GM21825 (cell line): ENCODE measurements around the gene TLE4.
A peak's percentile ranks its signal among the peaks of the same experiment; 100 is the strongest.

Source experiments
- ATAC-seq: cut with Tn5 transposase; IDR thresholded peaks from one replicate; pipeline ENCODE4 v1.9.1; 2021; ENCODE audit warnings: mild to moderate bottlenecking, moderate library complexity; ENCODE audit not compliant: unreplicated experiment

The TLE4 gene

GRCh38 chr9:79660615-79661014 lies 88.8 kb downstream of the TLE4 start:
- no peak for ATAC-seq

- ATAC-seq, result no peak
These were observed 89.5 kb downstream of the TLE4 start for GRCh38 chr9:79661279-79661678.

- ATAC-seq, result no peak
These were observed 90.2 kb downstream of the TLE4 start for GRCh38 chr9:79661886-79662536.

- ATAC-seq, result no peak
These were observed 90.8 kb downstream of the TLE4 start for GRCh38 chr9:79662537-79662956.

- ATAC-seq, result no peak
These were observed 91.5 kb downstream of the TLE4 start for GRCh38 chr9:79663300-79663699.

- ATAC-seq, result no peak
These were observed 92.1 kb downstream of the TLE4 start for GRCh38 chr9:79663878-79664277.

GRCh38 chr9:79664375-79664831 lies 92.6 kb downstream of the TLE4 start:
- no peak for ATAC-seq

GRCh38 chr9:79665369-79665768 lies 93.6 kb downstream of the TLE4 start:
- ATAC-seq, result no peak

GRCh38 chr9:79665931-79666330 lies 94.2 kb downstream of the TLE4 start:
- no peak for ATAC-seq

- ATAC-seq, result no peak
These were observed 95.4 kb downstream of the TLE4 start for GRCh38 chr9:79667120-79667519.

GRCh38 chr9:79667817-79668436 lies 96.2 kb downstream of the TLE4 start:
- ATAC-seq, result no peak

- no peak for ATAC-seq
These were observed 97.2 kb downstream of the TLE4 start for GRCh38 chr9:79668956-79669355.

GRCh38 chr9:79670269-79670961 lies 98.7 kb downstream of the TLE4 start:
- no peak for ATAC-seq

- ATAC-seq, result no peak
These were observed 99.8 kb downstream of the TLE4 start for GRCh38 chr9:79671558-79671957.

GRCh38 chr9:79672236-79672635 lies 100.5 kb downstream of the TLE4 start:
- no peak for ATAC-seq

GRCh38 chr9:79672891-79673290 lies 101.1 kb downstream of the TLE4 start:
- no peak for ATAC-seq

GRCh38 chr9:79673614-79674013 lies 101.8 kb downstream of the TLE4 start:
- ATAC-seq, result peak; percentile 73

- ATAC-seq, result peak; percentile 37
These were observed 102.5 kb downstream of the TLE4 start for GRCh38 chr9:79674052-79674777.

GRCh38 chr9:79681576-79681975 lies 109.8 kb downstream of the TLE4 start:
- no peak for ATAC-seq

- ATAC-seq, result no peak
These were observed 110.4 kb downstream of the TLE4 start for GRCh38 chr9:79682076-79682736.

GRCh38 chr9:79684059-79684458 lies 112.3 kb downstream of the TLE4 start:
- no peak for ATAC-seq
